ENCODE data around the gene MMP3. TPM values are rescaled to one million over a fixed set of nuclear protein-coding genes. Genes with fewer than 3 reads are reported as not detected.

The MMP3 gene
- total RNA-seq, 1 donor from 2014 or later: not detected

DNA sequence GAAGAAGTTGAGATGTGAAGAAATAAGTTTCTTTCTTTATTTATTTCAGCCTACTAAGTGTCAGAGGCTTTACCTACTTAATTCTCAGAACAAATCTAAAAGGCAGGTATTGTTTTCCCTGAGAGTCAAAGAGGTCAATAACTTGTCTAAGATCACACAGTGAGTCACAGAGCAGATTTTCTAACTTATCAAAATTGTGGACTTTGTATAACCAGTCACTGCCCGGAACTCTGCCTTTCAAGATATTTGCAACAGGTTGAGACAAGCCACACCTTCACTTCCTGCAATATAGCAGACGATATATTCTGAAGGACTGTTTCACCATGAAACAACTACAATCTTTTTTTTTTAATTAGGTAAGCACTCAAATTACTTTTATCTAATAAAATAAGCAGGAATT is 10.5 kb upstream of the MMP3 start:
- Histone ChIP-seq H3K4me1 (no peaks in the 10 kb centered on the region), H3K27ac (no peak overlapping the region), H3K9me3 (no peaks in the 10 kb centered on the region), H3K36me3 (no peaks in the 10 kb centered on the region), H3K4me3 (no peak overlapping the region), H3K27me3 (no peaks in the 10 kb centered on the region)
- no peak for ATAC-seq
- intact Hi-C loops (cut with DNase I): no loop called here
- TF ChIP-seq CTCF (IDR thresholded peaks at IDR 0.05): no peak
- DNase-seq: no peak

DNA sequence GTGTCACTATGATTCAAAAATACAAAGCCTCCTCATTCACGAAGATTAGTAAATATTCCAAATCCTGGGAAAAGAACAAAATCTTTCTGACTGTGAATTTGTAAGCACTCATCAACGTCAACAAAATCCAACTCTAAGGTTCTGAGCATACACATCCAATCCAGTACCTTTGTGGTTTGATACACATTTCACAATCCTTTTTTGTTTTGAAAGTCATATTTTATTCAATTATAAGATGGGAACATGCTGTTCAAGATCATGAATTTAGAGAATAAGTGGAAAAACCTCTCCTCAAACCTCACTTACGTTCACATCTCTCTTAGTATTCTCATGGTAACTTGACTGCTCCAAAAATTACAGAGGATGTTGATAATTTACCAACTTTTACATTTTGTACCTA is 9.6 kb upstream of the MMP3 start:
- no peak for TF ChIP-seq CTCF (IDR thresholded peaks at IDR 0.05)
- Histone ChIP-seq H3K36me3 (no peaks in the 10 kb centered on the region), H3K4me1 (no peaks in the 10 kb centered on the region), H3K9me3 (no peaks in the 10 kb centered on the region), H3K27me3 (no peaks in the 10 kb centered on the region), H3K4me3 (no peak overlapping the region), H3K27ac (no peak overlapping the region)
- DNase-seq (no peak), ATAC-seq (no peak)
- intact Hi-C loops (cut with DNase I): no loop called here

DNA sequence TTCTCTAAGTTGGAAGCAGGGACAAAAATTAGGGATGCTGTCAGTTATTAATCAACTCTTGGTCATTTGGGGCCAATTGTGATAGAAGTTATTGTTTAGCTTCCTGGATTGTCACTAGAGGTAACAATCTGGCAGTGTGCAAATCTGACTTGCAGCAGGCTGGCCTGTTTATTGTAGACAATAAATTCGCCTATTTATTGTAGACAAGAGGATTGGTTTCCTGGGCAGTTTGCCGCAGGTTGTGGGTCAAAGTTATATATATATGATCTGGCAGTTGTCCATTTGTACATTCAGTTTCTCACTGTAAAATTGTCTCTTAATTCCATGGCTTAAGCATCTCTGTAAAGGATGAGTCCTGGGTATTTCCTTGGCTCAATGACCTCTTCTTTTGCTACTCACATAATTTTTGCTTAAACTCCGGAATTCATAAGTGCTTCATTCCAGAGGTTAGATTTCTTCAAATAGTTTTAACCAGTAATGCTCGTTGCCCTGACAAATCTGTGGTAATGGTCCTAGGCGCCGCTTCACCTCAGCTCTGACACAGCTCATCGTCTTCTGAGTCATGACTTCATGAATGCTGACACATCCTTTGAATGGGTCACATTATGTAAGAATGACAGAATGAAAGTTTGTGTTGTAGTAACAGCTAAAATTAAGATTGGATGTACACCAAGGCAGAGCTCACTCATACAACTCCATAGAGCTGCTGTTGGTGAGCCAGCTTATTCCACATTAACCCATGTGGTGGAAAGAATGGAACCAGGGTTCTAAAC is 7.8 kb upstream of the MMP3 start:
- H3K27ac ChIP-seq: no peak overlapping the region
- H3K4me1 ChIP-seq: no peaks in the 10 kb centered on the region
- no peak for TF ChIP-seq CTCF (IDR thresholded peaks at IDR 0.05)
- DNase-seq (no peak), ATAC-seq (no peak)
- no peak overlapping the region for H3K4me3 ChIP-seq
- H3K36me3 ChIP-seq: no peaks in the 10 kb centered on the region
- no peaks in the 10 kb centered on the region for H3K9me3 ChIP-seq
- intact Hi-C loops (cut with DNase I): no loop called here
- H3K27me3 ChIP-seq: no peaks in the 10 kb centered on the region

DNA sequence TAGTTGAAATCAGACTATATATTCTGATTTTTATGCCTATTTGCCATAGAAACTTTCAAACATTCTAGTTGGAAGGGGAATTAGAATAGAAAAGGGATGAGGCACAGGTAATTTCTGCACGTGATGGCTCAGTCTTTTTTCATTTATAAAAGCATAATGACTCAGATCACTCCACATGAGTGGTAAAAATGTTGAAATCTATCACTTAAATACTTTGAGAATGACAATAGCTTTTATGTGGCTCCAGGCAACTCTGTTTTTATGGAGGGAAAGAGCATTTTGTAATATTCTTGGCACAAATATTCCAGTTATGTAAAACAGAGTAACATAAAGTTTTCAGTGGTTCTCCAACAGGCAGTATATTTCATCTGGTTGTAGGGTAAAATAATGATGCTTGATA is 5.9 kb upstream of the MMP3 start:
- intact Hi-C loops (cut with DNase I): no loop called here
- no peaks in the 10 kb centered on the region for H3K4me1 ChIP-seq
- H3K27me3 ChIP-seq: no peaks in the 10 kb centered on the region
- TF ChIP-seq CTCF (IDR thresholded peaks at IDR 0.05): no peak
- H3K36me3 ChIP-seq: no peaks in the 10 kb centered on the region
- H3K27ac ChIP-seq: no peak overlapping the region
- no peak for ATAC-seq
- no peak overlapping the region for H3K4me3 ChIP-seq
- DNase-seq: no peak
- H3K9me3 ChIP-seq: no peaks in the 10 kb centered on the region

- no peak for ATAC-seq
- no peaks in the 10 kb centered on the region for H3K27me3 ChIP-seq
- no peaks in the 10 kb centered on the region for H3K4me1 ChIP-seq
- H3K9me3 ChIP-seq: no peaks in the 10 kb centered on the region
- intact Hi-C loops (cut with DNase I): no loop called here
- no peaks in the 10 kb centered on the region for H3K36me3 ChIP-seq
- no peak overlapping the region for H3K4me3 ChIP-seq
- H3K27ac ChIP-seq: no peak overlapping the region
- no peak for DNase-seq
- no peak for TF ChIP-seq CTCF (IDR thresholded peaks at IDR 0.05)
Measured at GRCh38 chr11:102846292-102846691, 2.9 kb upstream of the MMP3 start.

GRCh38 chr11:102842930-102843329 is 479 bp downstream of the MMP3 start:
- no peak overlapping the region for H3K27ac ChIP-seq
- DNase-seq (no peak), ATAC-seq (no peak)
- H3K4me1 ChIP-seq: no peaks in the 10 kb centered on the region
- TF ChIP-seq CTCF (IDR thresholded peaks at IDR 0.05): no peak
- no peak overlapping the region for H3K4me3 ChIP-seq
- H3K36me3 ChIP-seq: no peaks in the 10 kb centered on the region
- H3K9me3 ChIP-seq: no peaks in the 10 kb centered on the region
- intact Hi-C loops (cut with DNase I): no loop called here
- H3K27me3 ChIP-seq: no peaks in the 10 kb centered on the region
